HepG2 (cell line): ENCODE data around the gene HEXIM1. TPM values are rescaled to one million over a fixed set of nuclear protein-coding genes. Genes with fewer than 3 reads are reported as not detected.
A peak's percentile ranks its signal among the peaks of the same experiment; 100 is the strongest.

ENCODE experiments used
- CEBPB ChIP-seq: IDR thresholded peaks from 2 replicates; pipeline ENCODE4 v1.6.1; 2011; ENCODE audit warnings: low read depth, low read length, improper control_type of control experiment, borderline replicate concordance
- GTF3A ChIP-seq: sonication (generic); formaldehyde crosslinking; conservative IDR thresholded peaks from 2 replicates; pipeline ENCODE4 v1.4.0; 2020; ENCODE audit warnings: mild to moderate bottlenecking, missing genetic modification reagents
- KMT2B ChIP-seq: IDR thresholded peaks from 2 replicates; pipeline ENCODE4 v1.6.1; 2016; ENCODE audit warnings: missing genetic modification reagents, missing compliant biosample characterization
- MAZ ChIP-seq, 2 experiments: sonication (generic) in 1 of 2; formaldehyde crosslinking in 1 of 2; IDR thresholded peaks; 2 replicates each; pipeline versions ENCODE4 v1.5.0 to v1.6.1; 2012 to 2020; ENCODE audit warnings: low read depth in 2 of 2, mild to moderate bottlenecking in 2 of 2, borderline replicate concordance in 1 of 2, improper control_type of control experiment in 1 of 2, low read length in 1 of 2, missing genetic modification reagents in 1 of 2, moderate library complexity in 1 of 2
- MEIS1 ChIP-seq: sonication (generic); formaldehyde crosslinking; IDR thresholded peaks from 2 replicates; pipeline ENCODE4 v1.9.0; 2021; ENCODE audit warnings: mild to moderate bottlenecking, missing genetic modification reagents, moderate library complexity, borderline replicate concordance
- PRPF4 ChIP-seq: fragments of 200-400 bp; formaldehyde crosslinking; IDR thresholded peaks from 2 replicates; pipeline ENCODE4 v1.6.1; 2016; ENCODE audit warnings: low read length, low read depth; ENCODE audit not compliant: poor library complexity, severe bottlenecking
- SIN3A ChIP-seq: IDR thresholded peaks from 2 replicates; pipeline ENCODE4 v1.6.1; 2011; ENCODE audit warnings: low read depth, mild to moderate bottlenecking, control low read depth, low read length, borderline replicate concordance
- TOE1 ChIP-seq: sonication (generic); formaldehyde crosslinking; IDR thresholded peaks from 2 replicates; pipeline ENCODE4 v1.4.0; 2020; ENCODE audit warnings: mild to moderate bottlenecking, missing genetic modification reagents
- TP53 ChIP-seq: sonication (generic); formaldehyde crosslinking; conservative IDR thresholded peaks from 2 replicates; pipeline ENCODE4 v1.4.0; 2020; ENCODE audit warnings: missing genetic modification reagents
- ZC3H4 ChIP-seq: sonication (generic); formaldehyde crosslinking; IDR thresholded peaks from 2 replicates; pipeline ENCODE4 v1.4.0; 2020; ENCODE audit warnings: missing genetic modification reagents, borderline replicate concordance
- ZNF496 ChIP-seq: sonication (generic); formaldehyde crosslinking; IDR thresholded peaks from 2 replicates; pipeline ENCODE4 v1.8.1; 2023; ENCODE audit warnings: mild to moderate bottlenecking, moderate library complexity, missing genetic modification reagents; ENCODE audit not compliant: insufficient replicate concordance
- ZNF639 ChIP-seq: conservative IDR thresholded peaks from 2 replicates; pipeline ENCODE4 v1.6.1; 2018; ENCODE audit warnings: missing genetic modification reagents
- ZNF691 ChIP-seq: sonication (generic); formaldehyde crosslinking; IDR thresholded peaks from 2 replicates; pipeline ENCODE4 v1.4.0; 2020; ENCODE audit warnings: missing genetic modification reagents, low read depth, mild to moderate bottlenecking, borderline replicate concordance
- polyA plus RNA-seq, 8 experiments: library from polyadenylated mRNA; depleted of rRNA in 3 of 8; stranded (reverse) in 7 of 8; unstranded in 1 of 8; fragments of >200 nt; fragmentation: Illumina TruSeq in 4 of 8; extraction: Trizol in 4 of 8; gene quantifications; 2 replicates each; pipeline versions ENCODE4 v1.2.1 to v1.2.3, GENCODE V29; 2011 to 2016; ENCODE audit warnings: low read depth in 4 of 8, missing spikeins in 1 of 8, mixed read lengths in 1 of 8; ENCODE audit not compliant: insufficient read depth in 1 of 8
- total RNA-seq, 5 experiments: library from RNA; depleted of rRNA; stranded (reverse); fragments of >200 nt; fragmentation: Illumina TruSeq; extraction: Trizol; gene quantifications; 2 replicates each; pipeline ENCODE4 v1.2.3, GENCODE V29; 2016; ENCODE audit warnings: low read depth in 1 of 5
- TF ChIP-seq, protein P1 (sequence below): sonication (generic); formaldehyde crosslinking; IDR thresholded peaks from 2 replicates; pipeline ENCODE4 v1.4.0; 2020; ENCODE audit warnings: low read depth, mild to moderate bottlenecking, missing genetic modification reagents
- TF ChIP-seq, protein P2 (sequence below): sonication (generic); formaldehyde crosslinking; IDR thresholded peaks from 2 replicates; pipeline ENCODE4 v1.5.1; 2020; ENCODE audit warnings: missing genetic modification reagents, mild to moderate bottlenecking, borderline replicate concordance
- TF ChIP-seq, protein P3 (sequence below): sonication (generic); formaldehyde crosslinking; IDR thresholded peaks from 2 replicates; pipeline ENCODE4 v1.5.0; 2020; ENCODE audit warnings: missing genetic modification reagents

HEXIM1 gene
- total and polyA plus RNA-seq, 2 of the 13 experiments (the other 11 are each of a cell fraction or from before 2014, with no cell fraction given) = 10.5 to 16.6 TPM

DNA sequence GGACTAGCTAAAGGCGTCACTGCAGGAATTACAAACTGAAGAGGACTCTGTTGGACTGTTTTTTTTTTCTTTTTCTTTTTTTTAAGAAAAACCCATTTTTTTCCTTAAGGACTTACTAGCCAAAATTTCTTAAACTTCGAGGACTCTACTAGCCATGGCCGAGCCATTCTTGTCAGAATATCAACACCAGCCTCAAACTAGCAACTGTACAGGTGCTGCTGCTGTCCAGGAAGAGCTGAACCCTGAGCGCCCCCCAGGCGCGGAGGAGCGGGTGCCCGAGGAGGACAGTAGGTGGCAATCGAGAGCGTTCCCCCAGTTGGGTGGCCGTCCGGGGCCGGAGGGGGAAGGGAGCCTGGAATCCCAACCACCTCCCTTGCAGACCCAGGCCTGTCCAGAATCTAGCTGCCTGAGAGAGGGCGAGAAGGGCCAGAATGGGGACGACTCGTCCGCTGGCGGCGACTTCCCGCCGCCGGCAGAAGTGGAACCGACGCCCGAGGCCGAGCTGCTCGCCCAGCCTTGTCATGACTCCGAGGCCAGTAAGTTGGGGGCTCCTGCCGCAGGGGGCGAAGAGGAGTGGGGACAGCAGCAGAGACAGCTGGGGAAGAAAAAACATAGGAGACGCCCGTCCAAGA is 878 bp downstream of the HEXIM1 start (continued):
- TF ChIP-seq ZNF639 (CRISPR knock-in tag) = 0 out of 2 replicates have a peak, but pooled peaks have one; percentile 39
- TF ChIP-seq GTF3A (CRISPR knock-in tag) = 0 out of 2 replicates have a peak, but pooled peaks have one; percentile 58
- TF ChIP-seq KMT2B = peak; percentile 43; the same call in 1 of the 2 replicates
- TF ChIP-seq ZC3H4 (CRISPR knock-in tag) = 0 out of 2 replicates have a peak, but pooled peaks have one; percentile 9
- TF ChIP-seq, protein P1, sequence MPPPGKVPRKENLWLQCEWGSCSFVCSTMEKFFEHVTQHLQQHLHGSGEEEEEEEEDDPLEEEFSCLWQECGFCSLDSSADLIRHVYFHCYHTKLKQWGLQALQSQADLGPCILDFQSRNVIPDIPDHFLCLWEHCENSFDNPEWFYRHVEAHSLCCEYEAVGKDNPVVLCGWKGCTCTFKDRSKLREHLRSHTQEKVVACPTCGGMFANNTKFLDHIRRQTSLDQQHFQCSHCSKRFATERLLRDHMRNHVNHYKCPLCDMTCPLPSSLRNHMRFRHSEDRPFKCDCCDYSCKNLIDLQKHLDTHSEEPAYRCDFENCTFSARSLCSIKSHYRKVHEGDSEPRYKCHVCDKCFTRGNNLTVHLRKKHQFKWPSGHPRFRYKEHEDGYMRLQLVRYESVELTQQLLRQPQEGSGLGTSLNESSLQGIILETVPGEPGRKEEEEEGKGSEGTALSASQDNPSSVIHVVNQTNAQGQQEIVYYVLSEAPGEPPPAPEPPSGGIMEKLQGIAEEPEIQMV (CRISPR knock-in tag) = no peak
- TF ChIP-seq, protein P2, sequence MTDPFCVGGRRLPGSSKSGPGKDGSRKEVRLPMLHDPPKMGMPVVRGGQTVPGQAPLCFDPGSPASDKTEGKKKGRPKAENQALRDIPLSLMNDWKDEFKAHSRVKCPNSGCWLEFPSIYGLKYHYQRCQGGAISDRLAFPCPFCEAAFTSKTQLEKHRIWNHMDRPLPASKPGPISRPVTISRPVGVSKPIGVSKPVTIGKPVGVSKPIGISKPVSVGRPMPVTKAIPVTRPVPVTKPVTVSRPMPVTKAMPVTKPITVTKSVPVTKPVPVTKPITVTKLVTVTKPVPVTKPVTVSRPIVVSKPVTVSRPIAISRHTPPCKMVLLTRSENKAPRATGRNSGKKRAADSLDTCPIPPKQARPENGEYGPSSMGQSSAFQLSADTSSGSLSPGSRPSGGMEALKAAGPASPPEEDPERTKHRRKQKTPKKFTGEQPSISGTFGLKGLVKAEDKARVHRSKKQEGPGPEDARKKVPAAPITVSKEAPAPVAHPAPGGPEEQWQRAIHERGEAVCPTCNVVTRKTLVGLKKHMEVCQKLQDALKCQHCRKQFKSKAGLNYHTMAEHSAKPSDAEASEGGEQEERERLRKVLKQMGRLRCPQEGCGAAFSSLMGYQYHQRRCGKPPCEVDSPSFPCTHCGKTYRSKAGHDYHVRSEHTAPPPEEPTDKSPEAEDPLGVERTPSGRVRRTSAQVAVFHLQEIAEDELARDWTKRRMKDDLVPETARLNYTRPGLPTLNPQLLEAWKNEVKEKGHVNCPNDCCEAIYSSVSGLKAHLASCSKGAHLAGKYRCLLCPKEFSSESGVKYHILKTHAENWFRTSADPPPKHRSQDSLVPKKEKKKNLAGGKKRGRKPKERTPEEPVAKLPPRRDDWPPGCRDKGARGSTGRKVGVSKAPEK = no peak
- TF ChIP-seq MAZ (IDR thresholded peaks at IDR 0.05; ENCODE audit: borderline replicate concordance, low read depth, low read length) = peak; percentile 95
- TF ChIP-seq MAZ (CRISPR knock-in tag; IDR thresholded peaks at IDR 0.05; ENCODE audit: low read depth) = peak; percentile 86
- TF ChIP-seq ZNF496 (CRISPR knock-in tag) = no peak
- no peak for TF ChIP-seq ZNF691
- no peak; the same call in 1 of the 2 replicates for TF ChIP-seq TP53
- peak; percentile 52; the same call in 1 of the 2 replicates for TF ChIP-seq TOE1 (CRISPR knock-in tag)
- peak; percentile 67; the same call in 1 of the 2 replicates for TF ChIP-seq SIN3A
- no peak for TF ChIP-seq CEBPB
- TF ChIP-seq PRPF4 = peak; percentile 93
- TF ChIP-seq, protein P3, sequence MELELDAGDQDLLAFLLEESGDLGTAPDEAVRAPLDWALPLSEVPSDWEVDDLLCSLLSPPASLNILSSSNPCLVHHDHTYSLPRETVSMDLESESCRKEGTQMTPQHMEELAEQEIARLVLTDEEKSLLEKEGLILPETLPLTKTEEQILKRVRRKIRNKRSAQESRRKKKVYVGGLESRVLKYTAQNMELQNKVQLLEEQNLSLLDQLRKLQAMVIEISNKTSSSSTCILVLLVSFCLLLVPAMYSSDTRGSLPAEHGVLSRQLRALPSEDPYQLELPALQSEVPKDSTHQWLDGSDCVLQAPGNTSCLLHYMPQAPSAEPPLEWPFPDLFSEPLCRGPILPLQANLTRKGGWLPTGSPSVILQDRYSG (CRISPR knock-in tag) = no peak
- TF ChIP-seq MEIS1 (CRISPR knock-in tag) = no peak
